Tibial nerve (tissue), 3 donors: ENCODE measurements around the gene CHURC1.

Experiments used
- POLR2A ChIP-seq, 2 donors: fragments of 450-650 bp; IDR thresholded peaks; one replicate each; pipeline ENCODE4 v1.6.1; 2017; ENCODE audit warnings: antibody characterized with exemption in 2 of 2, mild to moderate bottlenecking in 2 of 2, moderate library complexity in 2 of 2
- TF ChIP-seq, protein P1 (sequence below), 5 experiments: fragments of 200-600 bp in 3 of 5; fragments of 450-650 bp in 2 of 5; sonication (generic) in 3 of 5; IDR thresholded peaks; one replicate each; pipeline ENCODE4 v1.5.1; 2016 to 2019; ENCODE audit warnings: antibody characterized with exemption in 5 of 5, mild to moderate bottlenecking in 3 of 5, moderate library complexity in 2 of 5

DNA sequence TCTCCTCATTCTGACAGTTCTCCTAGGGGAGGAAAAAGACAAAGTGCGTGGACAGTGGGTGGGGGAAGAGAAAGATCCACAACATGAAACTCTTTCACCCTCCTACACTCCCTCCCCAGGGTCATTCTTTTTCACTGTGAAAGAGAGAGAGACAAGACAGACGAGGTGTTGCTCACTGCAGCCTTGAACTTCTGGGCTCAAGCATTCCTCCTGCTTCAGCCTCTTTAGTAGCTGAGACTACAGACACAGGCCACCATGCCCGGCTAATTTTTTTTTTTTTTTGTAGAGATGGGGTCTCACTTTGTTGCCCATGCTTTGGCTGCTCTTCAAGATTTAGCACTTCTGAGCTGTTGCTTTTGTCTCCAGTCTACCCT lies 25.5 kb downstream of the CHURC1 start:
- TF ChIP-seq, protein P1, sequence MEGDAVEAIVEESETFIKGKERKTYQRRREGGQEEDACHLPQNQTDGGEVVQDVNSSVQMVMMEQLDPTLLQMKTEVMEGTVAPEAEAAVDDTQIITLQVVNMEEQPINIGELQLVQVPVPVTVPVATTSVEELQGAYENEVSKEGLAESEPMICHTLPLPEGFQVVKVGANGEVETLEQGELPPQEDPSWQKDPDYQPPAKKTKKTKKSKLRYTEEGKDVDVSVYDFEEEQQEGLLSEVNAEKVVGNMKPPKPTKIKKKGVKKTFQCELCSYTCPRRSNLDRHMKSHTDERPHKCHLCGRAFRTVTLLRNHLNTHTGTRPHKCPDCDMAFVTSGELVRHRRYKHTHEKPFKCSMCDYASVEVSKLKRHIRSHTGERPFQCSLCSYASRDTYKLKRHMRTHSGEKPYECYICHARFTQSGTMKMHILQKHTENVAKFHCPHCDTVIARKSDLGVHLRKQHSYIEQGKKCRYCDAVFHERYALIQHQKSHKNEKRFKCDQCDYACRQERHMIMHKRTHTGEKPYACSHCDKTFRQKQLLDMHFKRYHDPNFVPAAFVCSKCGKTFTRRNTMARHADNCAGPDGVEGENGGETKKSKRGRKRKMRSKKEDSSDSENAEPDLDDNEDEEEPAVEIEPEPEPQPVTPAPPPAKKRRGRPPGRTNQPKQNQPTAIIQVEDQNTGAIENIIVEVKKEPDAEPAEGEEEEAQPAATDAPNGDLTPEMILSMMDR (IDR thresholded peaks at IDR 0.05): no peak
- TF ChIP-seq POLR2A (IDR thresholded peaks at IDR 0.05): no peak
